Neural cell (in vitro differentiated cells): ENCODE data around the gene MERTK. TPM values are rescaled to one million over a fixed set of nuclear protein-coding genes. Genes with fewer than 3 reads are reported as not detected.
"Not testable (repeated sequence)": the region's sequence is repeated elsewhere in the genome, so short reads cannot be mapped to it uniquely, and the experiment has no call there.

ENCODE experiments used
- H2AFZ ChIP-seq: fragments of 200-600, 300-800 bp; sonication (generic), shearing (Covaris generic); 2 replicates; pipeline ENCODE4 v1.6.0; 2014; ENCODE audit warnings: low read depth, mild to moderate bottlenecking, antibody characterized with exemption, low read length, moderate library complexity
- H3F3A ChIP-seq: fragments of 200-600 bp; shearing (Covaris generic); 2 replicates; pipeline ENCODE4 v1.6.1; 2016; ENCODE audit warnings: mild to moderate bottlenecking, moderate library complexity, mixed read lengths, antibody characterized with exemption, low read length; ENCODE audit not compliant: insufficient read depth, poor library complexity, severe bottlenecking
- H3K27ac ChIP-seq: fragments of 200-600, 300-800 bp; sonication (generic), shearing (Covaris generic); 2 replicates; pipeline ENCODE4 v1.5.1; 2014; ENCODE audit warnings: mild to moderate bottlenecking, low read length, moderate library complexity
- H3K27me3 ChIP-seq: fragments of 300-800, 200-600 bp; sonication (generic), shearing (Covaris generic); 2 replicates; pipeline ENCODE4 v1.6.0; 2014; ENCODE audit warnings: mild to moderate bottlenecking, low read depth, low read length, moderate library complexity; ENCODE audit not compliant: insufficient read depth
- H3K36me3 ChIP-seq: fragments of 300-800, 200-600 bp; sonication (generic), shearing (Covaris generic); 2 replicates; pipeline ENCODE4 v1.5.1; 2014; ENCODE audit warnings: mild to moderate bottlenecking, antibody characterized with exemption, low read length, moderate library complexity; ENCODE audit not compliant: insufficient read depth
- H3K4me2 ChIP-seq: fragments of 300-800, 200-600 bp; sonication (generic), shearing (Covaris generic); 2 replicates; pipeline ENCODE4 v1.6.0; 2014; ENCODE audit warnings: mild to moderate bottlenecking, low read length
- H3K4me3 ChIP-seq: fragments of 300-800, 200-600 bp; sonication (generic), shearing (Covaris generic); 2 replicates; pipeline ENCODE4 v1.5.1; 2014; ENCODE audit warnings: mild to moderate bottlenecking, low read length, moderate library complexity
- H3K79me2 ChIP-seq: fragments of 200-600 bp; shearing (Covaris generic); replicated peaks from 2 replicates; pipeline ENCODE4 v1.6.0; 2014; ENCODE audit warnings: mild to moderate bottlenecking, low read length, moderate library complexity; ENCODE audit not compliant: insufficient read depth
- H3K9ac ChIP-seq: fragments of 300-800, 200-600 bp; sonication (generic), shearing (Covaris generic); 2 replicates; pipeline ENCODE4 v1.6.1; 2016; ENCODE audit warnings: mild to moderate bottlenecking, low read length, mixed read lengths
- H3K9me2 ChIP-seq: fragments of 200-600 bp; shearing (Covaris generic); 2 replicates; pipeline ENCODE4 v1.6.1; 2016; ENCODE audit warnings: mild to moderate bottlenecking, low read length, mixed read lengths; ENCODE audit not compliant: insufficient read depth
- H3K9me3 ChIP-seq: fragments of 200-600, 300-800 bp; sonication (generic), shearing (Covaris generic); 2 replicates; pipeline ENCODE4 v1.6.1; 2016; ENCODE audit warnings: mild to moderate bottlenecking, mixed run types, low read length, moderate library complexity, mixed read lengths
- H4K20me1 ChIP-seq: fragments of 200-600 bp; shearing (Covaris generic); 2 replicates; pipeline ENCODE4 v1.6.1; 2016; ENCODE audit warnings: mild to moderate bottlenecking, mixed run types; ENCODE audit not compliant: insufficient read depth
- CTCF ChIP-seq: fragments of 450-650 bp; IDR thresholded peaks from 2 replicates; pipeline ENCODE4 v1.5.1; 2014; ENCODE audit warnings: antibody characterized with exemption, mild to moderate bottlenecking, moderate library complexity; ENCODE audit not compliant: poor library complexity, severe bottlenecking
- EP300 ChIP-seq: fragments of 450-650 bp; conservative IDR thresholded peaks from 2 replicates; pipeline ENCODE4 v1.6.1; 2014; ENCODE audit warnings: antibody characterized with exemption, mild to moderate bottlenecking, moderate library complexity; ENCODE audit not compliant: poor library complexity, severe bottlenecking
- EZH2 ChIP-seq: fragments of 200-600, 300-800 bp; shearing (Covaris generic), sonication (generic); IDR thresholded peaks from 2 replicates; pipeline ENCODE4 v1.6.1; 2014; ENCODE audit warnings: antibody characterized with exemption, low read length, borderline replicate concordance, mild to moderate bottlenecking; ENCODE audit not compliant: insufficient read depth, poor library complexity, severe bottlenecking
- MXI1 ChIP-seq: fragments of 450-650 bp; conservative IDR thresholded peaks from 2 replicates; pipeline ENCODE4 v1.6.1; 2014; ENCODE audit warnings: antibody characterized with exemption, mild to moderate bottlenecking; ENCODE audit not compliant: poor library complexity, severe bottlenecking
- POLR2AphosphoS5 ChIP-seq: IDR thresholded peaks from 2 replicates; pipeline ENCODE4 v1.6.1; 2012
- RAD21 ChIP-seq: fragments of 450-650 bp; conservative IDR thresholded peaks from 2 replicates; pipeline ENCODE4 v1.6.1; 2014; ENCODE audit warnings: antibody characterized with exemption, mild to moderate bottlenecking, moderate library complexity
- REST ChIP-seq: IDR thresholded peaks from 2 replicates; pipeline ENCODE4 v1.6.1; 2012; ENCODE audit warnings: borderline replicate concordance
- SMC3 ChIP-seq: fragments of 450-650 bp; conservative IDR thresholded peaks from 2 replicates; pipeline ENCODE4 v1.6.1; 2014; ENCODE audit warnings: antibody characterized with exemption, mild to moderate bottlenecking, moderate library complexity; ENCODE audit not compliant: poor library complexity
- TAF1 ChIP-seq: IDR thresholded peaks from 2 replicates; pipeline ENCODE4 v1.6.1; 2012; ENCODE audit warnings: low read depth
- polyA plus RNA-seq: library from polyadenylated mRNA; depleted of rRNA; stranded (reverse); fragments of >200 nt; gene quantifications from 2 replicates; pipeline ENCODE4 v1.2.3, GENCODE V29; 2014

The MERTK gene
- polyA plus RNA-seq, 1 donor from 2014 or later: 0.53 TPM

- H3F3A ChIP-seq, H4K20me1 ChIP-seq, H3K4me3 ChIP-seq, H3K9me2 ChIP-seq, H3K9me3 ChIP-seq, H3K36me3 ChIP-seq, H3K9ac ChIP-seq, H3K79me2 ChIP-seq, H3K27ac ChIP-seq, H3K27me3 ChIP-seq, H2AFZ ChIP-seq, H3K4me2 ChIP-seq: not testable (repeated sequence)
Observed at GRCh38 chr2:111933900-111934299, 35.5 kb downstream of the MERTK start.

GRCh38 chr2:111936881-111937280 is 38.5 kb downstream of the MERTK start:
- H3K9me3 ChIP-seq: no peaks in the 10 kb centered on the region
- H3K36me3 ChIP-seq: no peaks in the 10 kb centered on the region
- H3F3A ChIP-seq: no peaks in the 10 kb centered on the region
- H3K27me3 ChIP-seq: no peaks in the 10 kb centered on the region
- H3K27ac ChIP-seq: no peak overlapping the region
- no peak overlapping the region for H3K4me3 ChIP-seq
- no peak overlapping the region for H3K9ac ChIP-seq
- TF ChIP-seq EP300: no peak
- TF ChIP-seq CTCF: no peak
- TF ChIP-seq REST: no peak
- TF ChIP-seq RAD21: no peak
- TF ChIP-seq SMC3: no peak
- TF ChIP-seq TAF1: no peak
- TF ChIP-seq EZH2: no peak
- no peak for TF ChIP-seq MXI1
- no peak for TF ChIP-seq POLR2AphosphoS5
- H3K4me2 ChIP-seq: no peak overlapping the region
- no peak overlapping the region for H2AFZ ChIP-seq
- H4K20me1 ChIP-seq: no peaks in the 10 kb centered on the region
- H3K79me2 ChIP-seq: no peaks in the 10 kb centered on the region
- H3K9me2 ChIP-seq: no peaks in the 10 kb centered on the region

GRCh38 chr2:111938392-111938791 is 40.0 kb downstream of the MERTK start:
- no peak overlapping the region for H3K9ac ChIP-seq
- no peak overlapping the region for H3K4me3 ChIP-seq
- H3K4me2 ChIP-seq: no peak overlapping the region
- H3K27me3 ChIP-seq: no peaks in the 10 kb centered on the region
- no peak overlapping the region for H3K27ac ChIP-seq
- no peaks in the 10 kb centered on the region for H3K9me3 ChIP-seq
- no peaks in the 10 kb centered on the region for H3K79me2 ChIP-seq
- no peak for TF ChIP-seq POLR2AphosphoS5
- TF ChIP-seq CTCF: no peak
- no peak for TF ChIP-seq MXI1
- TF ChIP-seq RAD21: no peak
- TF ChIP-seq SMC3: no peak
- no peak for TF ChIP-seq REST
- no peak for TF ChIP-seq EZH2
- TF ChIP-seq EP300: no peak
- TF ChIP-seq TAF1: no peak
- no peaks in the 10 kb centered on the region for H3K36me3 ChIP-seq
- H2AFZ ChIP-seq: no peak overlapping the region
- no peaks in the 10 kb centered on the region for H3K9me2 ChIP-seq
- no peaks in the 10 kb centered on the region for H3F3A ChIP-seq
- no peaks in the 10 kb centered on the region for H4K20me1 ChIP-seq
